Kidney (tissue), 14 donors: Measurements from ENCODE around the gene VAV2. TPM values are rescaled to one million over a fixed set of nuclear protein-coding genes. Genes with fewer than 3 reads are reported as not detected.

Experiments used
- DNase-seq, 5 donors: peaks; one replicate each; pipeline ENCODE4 v3.0.0-alpha.2; 2013 to 2020
- FAIRE-seq: peaks from 2 replicates; lab custom pipeline; 2012; peaks lifted over from hg19 to GRCh38; lab: Jason Lieb, UNC
- H3K27ac ChIP-seq, 2 donors: one replicate each; pipeline ENCODE4 v1.7.0; 2013; ENCODE audit warnings: low read depth in 2 of 2, low read length in 2 of 2, inconsistent platforms in 1 of 2
- H3K27me3 ChIP-seq: one replicate; pipeline ENCODE4 v1.7.1; 2013; ENCODE audit warnings: low read length, inconsistent platforms; ENCODE audit not compliant: control insufficient read depth, insufficient read depth
- H3K36me3 ChIP-seq, 3 donors: one replicate each; pipeline versions ENCODE4 v1.7.0 to v1.7.1; 2013; ENCODE audit warnings: low read length in 3 of 3, control low read depth in 1 of 3, inconsistent platforms in 1 of 3; ENCODE audit not compliant: insufficient read depth in 3 of 3, control insufficient read depth in 2 of 3
- H3K4me1 ChIP-seq, 3 donors: one replicate each; pipeline versions ENCODE4 v1.7.0 to v1.7.1; 2013; ENCODE audit warnings: low read length in 3 of 3, inconsistent platforms in 1 of 3, low read depth in 1 of 3; ENCODE audit not compliant: control insufficient read depth in 2 of 3, insufficient read depth in 2 of 3
- H3K4me3 ChIP-seq, 3 donors: one replicate each; pipeline versions ENCODE4 v1.7.0 to v1.8.1; 2013; ENCODE audit warnings: low read length in 3 of 3, control low read depth in 1 of 3, inconsistent platforms in 1 of 3
- H3K9ac ChIP-seq, 3 donors: one replicate each; pipeline versions ENCODE4 v1.7.0 to v1.7.1; 2013; ENCODE audit warnings: low read length in 3 of 3, control low read depth in 1 of 3, inconsistent platforms in 1 of 3
- H3K9me3 ChIP-seq, 3 donors: one replicate each; pipeline versions ENCODE4 v1.7.0 to v1.7.1; 2013; ENCODE audit warnings: low read length in 3 of 3, control low read depth in 1 of 3, inconsistent platforms in 1 of 3; ENCODE audit not compliant: control insufficient read depth in 2 of 3, insufficient read depth in 1 of 3
- CTCF ChIP-seq: IDR thresholded peaks from 3 replicates; pipeline ENCODE4 v1.5.1; 2012; ENCODE audit warnings: mild to moderate bottlenecking, moderate library complexity, borderline replicate concordance; ENCODE audit not compliant: insufficient read depth; ENCODE audit errors: extremely low read depth
- intact Hi-C: fragments of 100-400 bp; cut with DNase I; formaldehyde crosslinking; loops from one replicate; pipeline ENCODE4 v1.11.1; 2022
- polyA plus RNA-seq: library from polyadenylated mRNA; stranded (reverse); fragments of 350-450 nt; fragmentation: Illumina TruSeq; extraction: RNeasy Lipid Tissue Mini Kit (QIAGEN cat#74804); gene quantifications from one replicate; pipeline ENCODE4 v1.2.3, GENCODE V29; 2014; ENCODE audit warnings: low read depth, low replicate concordance; ENCODE audit not compliant: insufficient read depth
- total RNA-seq: library from RNA; stranded (reverse); fragmentation: NEBNext Ultra II Directional; extraction: Animal tissue kit (Norgen Biotek cat#: 25700); gene quantifications from one replicate; pipeline ENCODE4 v1.2.1, GENCODE V29; 2021
- donor health status: control.
- donor health status: control.
- donor health status: control.
- donor health status: control.
- donor health status: control.
- donor health status: DM: yes; HTN: yes; CAD: no.
- donor health status: Normal renal cell carcinoma (clear cell type).

The VAV2 gene
- total and polyA plus RNA-seq, 2 donors from 2014 or later = 22.3 to 47.1 TPM

DNA sequence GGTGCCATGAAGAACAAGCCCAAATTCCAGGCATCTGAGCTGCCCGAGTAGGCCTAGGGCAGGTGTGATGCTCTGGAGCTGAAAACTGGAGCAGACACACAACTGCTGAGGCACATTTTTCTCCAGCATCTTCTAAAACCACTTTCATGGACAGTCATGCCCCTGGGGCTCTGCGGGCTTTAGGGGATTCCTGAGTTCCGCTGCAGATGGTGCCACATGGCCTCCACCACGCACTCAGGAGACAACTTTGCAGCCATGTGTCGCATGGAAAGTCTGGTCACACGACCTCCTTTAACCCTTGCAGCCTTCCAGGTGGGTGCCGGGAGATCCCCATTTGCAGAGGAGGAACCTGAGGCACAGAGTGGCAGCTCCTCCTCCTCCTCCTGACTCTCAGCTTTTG is 141.2 kb downstream of the VAV2 start:
- Histone ChIP-seq H3K9me3 (no peaks in the 10 kb centered on the region), H3K4me3 (no peak overlapping the region), H3K27me3 (no peaks in the 10 kb centered on the region), H3K36me3 (no peaks in the 10 kb centered on the region), H3K9ac (no peak overlapping the region), H3K27ac (no peak overlapping the region), H3K4me1 (peaks cover 0 to 19% (median 12%) of the 10 kb centered on the region in 3 donors)
- DNase-seq = no peak
- TF ChIP-seq CTCF = no peak
- intact Hi-C loops = no loop called here
- FAIRE-seq = no peak

DNA sequence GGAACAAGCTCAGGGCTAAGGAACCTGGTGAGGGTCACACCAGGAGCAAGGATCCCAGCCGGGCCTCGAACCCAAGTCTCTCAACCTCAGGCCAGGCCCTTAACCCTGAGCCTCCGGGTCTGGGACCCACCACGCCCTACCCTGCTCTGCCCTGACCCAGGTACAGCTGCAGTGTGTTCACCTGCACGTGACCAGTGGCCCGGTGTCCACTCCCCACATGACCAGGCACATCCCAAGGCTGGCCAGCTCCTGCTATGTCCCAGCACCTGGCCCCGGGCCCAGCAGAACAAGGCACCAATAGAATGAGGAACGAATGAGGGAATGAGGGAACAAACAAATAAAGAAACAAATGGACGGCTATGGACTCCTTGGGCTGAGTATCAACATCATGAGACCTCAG is 142.0 kb downstream of the VAV2 start:
- H3K4me1 ChIP-seq = peaks cover 0 to 17% (median 5%) of the 10 kb centered on the region in 3 donors
- H3K36me3 ChIP-seq = no peaks in the 10 kb centered on the region
- intact Hi-C loops = no loop called here
- FAIRE-seq (no peak), DNase-seq (no peak)
- H3K9ac ChIP-seq = no peak overlapping the region
- no peaks in the 10 kb centered on the region for H3K27me3 ChIP-seq
- no peak overlapping the region for H3K27ac ChIP-seq
- no peaks in the 10 kb centered on the region for H3K9me3 ChIP-seq
- H3K4me3 ChIP-seq = no peak overlapping the region
- TF ChIP-seq CTCF = no peak

DNA sequence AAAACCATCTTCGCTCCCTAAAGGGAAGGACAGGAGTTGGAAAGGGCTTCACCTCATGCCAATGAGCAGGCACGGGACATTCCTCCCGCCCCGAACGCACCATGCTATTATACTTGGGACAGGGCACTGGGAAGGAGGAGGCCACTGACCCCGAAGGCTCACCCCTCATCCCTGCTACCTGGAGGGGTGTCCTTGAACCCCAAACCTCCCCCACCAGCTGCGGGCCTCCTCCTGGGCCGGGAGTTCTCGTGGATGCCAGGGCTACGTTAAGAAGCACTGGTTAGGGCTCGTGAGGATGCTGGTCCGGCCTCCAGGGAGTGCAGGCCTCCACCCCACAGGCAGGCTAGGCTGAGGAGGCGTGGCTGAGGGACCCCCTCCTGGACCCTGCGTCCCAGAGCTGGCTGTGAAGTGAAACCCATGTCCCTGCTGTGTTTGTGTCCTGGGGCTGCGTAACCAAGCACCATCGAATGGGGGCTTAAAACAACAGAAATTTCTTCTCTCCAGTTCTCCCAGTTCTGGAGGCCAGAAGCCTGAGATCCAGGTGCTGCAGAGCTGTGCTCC is 142.9 kb downstream of the VAV2 start:
- Histone ChIP-seq H3K36me3 (no peaks in the 10 kb centered on the region), H3K4me1 (peaks cover 0 to 17% (median 0%) of the 10 kb centered on the region in 3 donors), H3K9ac (no peak overlapping the region), H3K27ac (no peak overlapping the region), H3K9me3 (no peaks in the 10 kb centered on the region), H3K4me3 (no peak overlapping the region), H3K27me3 (no peaks in the 10 kb centered on the region)
- FAIRE-seq (no peak), DNase-seq (no peak)
- no peak for TF ChIP-seq CTCF
- intact Hi-C loops = no loop called here
